Measurements from ENCODE around the gene FHAD1.
A peak's percentile ranks its signal among the peaks of the same experiment; 100 is the strongest.

FHAD1 gene

GRCh38 chr1:15246960-15247614 lies at the start of gene FHAD1:
Gene FHAD1 (plus strand): TSS chr1:15247223. CDS start chr1:15251785, 4,562 bp downstream.
- peak; percentile 69 for DNase-seq

- DNase-seq: no peak
Observed at GRCh38 chr1:15197591-15198447, 49.2 kb upstream of the FHAD1 start.

GRCh38 chr1:15198684-15199083 lies 48.3 kb upstream of the FHAD1 start:
- DNase-seq: no peak

- DNase-seq: no peak
Observed at GRCh38 chr1:15201221-15201620, 45.8 kb upstream of the FHAD1 start.

GRCh38 chr1:15201849-15202551 lies 45.0 kb upstream of the FHAD1 start:
- DNase-seq: no peak

- DNase-seq: no peak
Observed at GRCh38 chr1:15204931-15205330, 42.1 kb upstream of the FHAD1 start.

- no peak for DNase-seq
Observed at GRCh38 chr1:15205586-15206346, 41.3 kb upstream of the FHAD1 start.

- no peak for DNase-seq
Observed at GRCh38 chr1:15206418-15207030, 40.5 kb upstream of the FHAD1 start.

- DNase-seq: no peak
Observed at GRCh38 chr1:15207031-15207828, 39.8 kb upstream of the FHAD1 start.

GRCh38 chr1:15207829-15208429 lies 39.1 kb upstream of the FHAD1 start:
- DNase-seq: no peak

GRCh38 chr1:15210651-15211375 lies 36.2 kb upstream of the FHAD1 start:
- DNase-seq: no peak

- no peak for DNase-seq
Observed at GRCh38 chr1:15211424-15211823, 35.6 kb upstream of the FHAD1 start.

GRCh38 chr1:15212216-15212953 lies 34.6 kb upstream of the FHAD1 start:
- DNase-seq: no peak

GRCh38 chr1:15212954-15213291 lies 34.1 kb upstream of the FHAD1 start:
- DNase-seq: no peak

- no peak for DNase-seq
Observed at GRCh38 chr1:15213341-15213821, 33.6 kb upstream of the FHAD1 start.

GRCh38 chr1:15214527-15214926 lies 32.5 kb upstream of the FHAD1 start:
- no peak for DNase-seq

GRCh38 chr1:15215116-15215515 lies 31.9 kb upstream of the FHAD1 start:
- no peak for DNase-seq

GRCh38 chr1:15217654-15218053 lies 29.4 kb upstream of the FHAD1 start:
- DNase-seq: no peak
